K562 (cell line): ENCODE data around the gene CNPY4. TPM values are rescaled to one million over a fixed set of nuclear protein-coding genes. Genes with fewer than 3 reads are reported as not detected.

Experiments
- ATF1 ChIP-seq, 2 experiments: fragments of 450-650 bp in 1 of 2; IDR thresholded peaks; 2 replicates each; pipeline ENCODE4 v1.6.1; 2016; ENCODE audit warnings: missing compliant biosample characterization in 1 of 2, missing genetic modification characterization in 1 of 2
- CHD4 ChIP-seq: fragments of 200-600 bp; sonication (generic); IDR thresholded peaks from 3 replicates; pipeline ENCODE4 v1.6.1; 2012; ENCODE audit warnings: low read depth, mild to moderate bottlenecking, mixed read lengths, low read length, inconsistent platforms; ENCODE audit not compliant: insufficient read depth, insufficient replicate concordance, poor library complexity, severe bottlenecking
- LEF1 ChIP-seq: fragments of 450-650 bp; IDR thresholded peaks from 2 replicates; pipeline ENCODE4 v1.6.1; 2016; ENCODE audit warnings: mild to moderate bottlenecking
- NR2C1 ChIP-seq, 2 experiments: fragments of 450-650 bp; IDR thresholded peaks; 2 replicates each; pipeline ENCODE4 v1.6.1; 2017; ENCODE audit warnings: mild to moderate bottlenecking in 2 of 2, antibody characterized with exemption in 1 of 2, inconsistent platforms in 1 of 2, missing compliant biosample characterization in 1 of 2, missing genetic modification characterization in 1 of 2
- RBM22 ChIP-seq: fragments of 200-400 bp; formaldehyde crosslinking; IDR thresholded peaks from 2 replicates; pipeline ENCODE4 v1.6.1; 2018; ENCODE audit warnings: low read length, low read depth; ENCODE audit not compliant: poor library complexity, severe bottlenecking
- SAP30 ChIP-seq: fragments of 200-600 bp; sonication (generic); IDR thresholded peaks from 2 replicates; pipeline ENCODE4 v1.6.1; 2012; ENCODE audit warnings: borderline replicate concordance, low read depth, mild to moderate bottlenecking, moderate library complexity, low read length, control low read depth, inconsistent platforms; ENCODE audit not compliant: insufficient read depth, poor library complexity, severe bottlenecking
- SMC3 ChIP-seq: conservative IDR thresholded peaks from 2 replicates; pipeline ENCODE4 v1.6.1; 2011; ENCODE audit warnings: low read depth, low read length, improper control_type of control experiment; ENCODE audit not compliant: insufficient read depth
- SNIP1 ChIP-seq: fragments of 450-650 bp; IDR thresholded peaks from 2 replicates; pipeline ENCODE4 v1.7.1; 2017; ENCODE audit warnings: low read depth, mild to moderate bottlenecking
- SREBF2 ChIP-seq: sonication (generic); formaldehyde crosslinking; IDR thresholded peaks from 2 replicates; pipeline ENCODE4 v1.4.0; 2020; ENCODE audit warnings: mild to moderate bottlenecking, missing genetic modification reagents
- SRF ChIP-seq, 2 experiments: fragments of 250-450, 450-650 bp in 1 of 2; sonication (Bioruptor Pico) in 1 of 2; sonication (generic) in 1 of 2; formaldehyde crosslinking; IDR thresholded peaks; 2 replicates each; pipeline versions ENCODE4 v1.5.0 to v1.5.1; 2020 to 2022; ENCODE audit warnings: mild to moderate bottlenecking in 1 of 2, missing genetic modification reagents in 1 of 2
- ZBTB7A ChIP-seq: IDR thresholded peaks from 2 replicates; pipeline ENCODE4 v1.6.1; 2011; ENCODE audit warnings: low read depth, mild to moderate bottlenecking, low read length, moderate library complexity, borderline replicate concordance; ENCODE audit not compliant: control insufficient read depth
- ZFPM2 ChIP-seq: fragments of 250-450 bp; sonication (Bioruptor Pico); IDR thresholded peaks from 2 replicates; pipeline ENCODE4 v1.5.1; 2022; ENCODE audit warnings: mild to moderate bottlenecking
- ZNF134 ChIP-seq: fragments of 250-450 bp; sonication (Bioruptor Pico); conservative IDR thresholded peaks from 2 replicates; pipeline ENCODE4 v1.4.0; 2020
- polyA plus RNA-seq, 8 experiments: library from polyadenylated mRNA; depleted of rRNA in 4 of 8; stranded (reverse) in 5 of 8; unstranded in 3 of 8; fragments of >200 nt; fragmentation: Nextera tagmentation in 2 of 8; fragmentation: Illumina TruSeq in 1 of 8; extraction: Ambion mirVana in 2 of 8; extraction: Trizol in 1 of 8; gene quantifications; 2 replicates each; pipeline versions ENCODE4 v1.2.1 to v1.2.3, GENCODE V29; 2011 to 2014; ENCODE audit warnings: inconsistent platforms in 1 of 8, missing spikeins in 1 of 8
- total RNA-seq, 7 experiments: library from RNA; depleted of rRNA in 6 of 7; stranded (reverse); fragments of >200 nt in 6 of 7; fragmentation: Illumina TruSeq in 2 of 7; extraction: Trizol in 2 of 7; gene quantifications; 2 replicates each; pipeline versions ENCODE4 v1.2.1 to v1.2.3, GENCODE V29; 2011 to 2021; ENCODE audit warnings: low replicate concordance in 1 of 7
- TF ChIP-seq, protein P1 (sequence below): sonication (generic); formaldehyde crosslinking; IDR thresholded peaks from 2 replicates; pipeline ENCODE4 v1.8.0; 2022; ENCODE audit warnings: mild to moderate bottlenecking, missing genetic modification reagents
- TF ChIP-seq, protein P2 (sequence below): fragments of 250-450 bp; sonication (Bioruptor Pico); IDR thresholded peaks from 2 replicates; pipeline ENCODE4 v1.5.0; 2021; ENCODE audit warnings: mild to moderate bottlenecking, borderline replicate concordance
- TF ChIP-seq, protein P3 (sequence below): fragments of 200-800 bp; sonication (Bioruptor generic); IDR thresholded peaks from 2 replicates; pipeline ENCODE4 v1.6.1; 2017; ENCODE audit warnings: missing genetic modification characterization, missing compliant biosample characterization

CNPY4 gene
- total and polyA plus RNA-seq, 9 of the 15 experiments (the other 6 are each of a cell fraction or from before 2014, with no cell fraction given): 1.9 to 11.2 (median 7.0) TPM

DNA sequence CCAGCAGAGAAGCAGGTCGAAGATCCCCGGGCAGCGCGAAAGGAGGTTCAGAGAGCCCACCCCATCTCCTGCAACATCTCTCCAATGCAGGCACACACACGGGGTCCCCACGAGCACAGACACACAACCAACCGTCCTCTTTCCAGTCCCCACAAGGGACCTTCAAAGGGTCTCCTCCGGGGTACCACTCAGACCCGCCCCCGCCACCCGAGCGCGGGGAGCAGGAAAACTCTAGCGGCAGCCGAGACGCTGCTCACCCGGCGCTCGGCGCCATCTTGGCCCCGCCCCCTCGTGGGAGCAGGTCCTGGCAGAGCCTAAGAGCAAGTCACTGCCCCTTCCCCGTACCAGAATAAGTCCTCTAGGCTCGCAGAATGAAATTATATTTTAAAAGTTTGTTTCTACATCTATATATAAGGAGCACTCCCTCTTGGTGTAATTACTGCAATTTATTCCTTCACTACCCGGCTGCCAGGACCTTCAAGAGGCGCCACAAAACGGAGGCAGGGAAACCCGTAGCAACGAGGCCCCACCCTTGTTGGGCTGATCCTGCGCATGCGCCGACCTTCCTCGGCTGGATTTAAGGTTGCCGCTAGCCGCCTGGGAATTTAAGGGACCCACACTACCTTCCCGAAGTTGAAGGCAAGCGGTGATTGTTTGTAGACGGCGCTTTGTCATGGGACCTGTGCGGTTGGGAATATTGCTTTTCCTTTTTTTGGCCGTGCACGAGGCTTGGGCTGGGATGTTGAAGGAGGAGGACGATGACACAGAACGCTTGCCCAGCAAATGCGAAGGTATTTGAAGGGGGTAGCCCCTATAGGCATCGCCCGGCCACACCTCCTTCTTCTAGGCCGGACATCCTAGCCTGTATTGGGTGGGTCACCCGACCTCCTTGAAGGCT, at the start of gene CNPY4, which contains the start of gene TAF6 (continued):
- TF ChIP-seq, protein P1, sequence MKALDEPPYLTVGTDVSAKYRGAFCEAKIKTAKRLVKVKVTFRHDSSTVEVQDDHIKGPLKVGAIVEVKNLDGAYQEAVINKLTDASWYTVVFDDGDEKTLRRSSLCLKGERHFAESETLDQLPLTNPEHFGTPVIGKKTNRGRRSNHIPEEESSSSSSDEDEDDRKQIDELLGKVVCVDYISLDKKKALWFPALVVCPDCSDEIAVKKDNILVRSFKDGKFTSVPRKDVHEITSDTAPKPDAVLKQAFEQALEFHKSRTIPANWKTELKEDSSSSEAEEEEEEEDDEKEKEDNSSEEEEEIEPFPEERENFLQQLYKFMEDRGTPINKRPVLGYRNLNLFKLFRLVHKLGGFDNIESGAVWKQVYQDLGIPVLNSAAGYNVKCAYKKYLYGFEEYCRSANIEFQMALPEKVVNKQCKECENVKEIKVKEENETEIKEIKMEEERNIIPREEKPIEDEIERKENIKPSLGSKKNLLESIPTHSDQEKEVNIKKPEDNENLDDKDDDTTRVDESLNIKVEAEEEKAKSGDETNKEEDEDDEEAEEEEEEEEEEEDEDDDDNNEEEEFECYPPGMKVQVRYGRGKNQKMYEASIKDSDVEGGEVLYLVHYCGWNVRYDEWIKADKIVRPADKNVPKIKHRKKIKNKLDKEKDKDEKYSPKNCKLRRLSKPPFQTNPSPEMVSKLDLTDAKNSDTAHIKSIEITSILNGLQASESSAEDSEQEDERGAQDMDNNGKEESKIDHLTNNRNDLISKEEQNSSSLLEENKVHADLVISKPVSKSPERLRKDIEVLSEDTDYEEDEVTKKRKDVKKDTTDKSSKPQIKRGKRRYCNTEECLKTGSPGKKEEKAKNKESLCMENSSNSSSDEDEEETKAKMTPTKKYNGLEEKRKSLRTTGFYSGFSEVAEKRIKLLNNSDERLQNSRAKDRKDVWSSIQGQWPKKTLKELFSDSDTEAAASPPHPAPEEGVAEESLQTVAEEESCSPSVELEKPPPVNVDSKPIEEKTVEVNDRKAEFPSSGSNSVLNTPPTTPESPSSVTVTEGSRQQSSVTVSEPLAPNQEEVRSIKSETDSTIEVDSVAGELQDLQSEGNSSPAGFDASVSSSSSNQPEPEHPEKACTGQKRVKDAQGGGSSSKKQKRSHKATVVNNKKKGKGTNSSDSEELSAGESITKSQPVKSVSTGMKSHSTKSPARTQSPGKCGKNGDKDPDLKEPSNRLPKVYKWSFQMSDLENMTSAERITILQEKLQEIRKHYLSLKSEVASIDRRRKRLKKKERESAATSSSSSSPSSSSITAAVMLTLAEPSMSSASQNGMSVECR: peak; percentile 81; the same call in 1 of the 2 replicates
- TF ChIP-seq NR2C1 (IDR thresholded peaks at IDR 0.05): peak; percentile 45; the same call in 1 of the 2 replicates
- 0 out of 2 replicates have a peak, but pooled peaks have one; percentile 22 for TF ChIP-seq NR2C1 (tag; IDR thresholded peaks at IDR 0.05)
- TF ChIP-seq ZNF134 (CRISPR knock-in tag): no peak
- TF ChIP-seq LEF1: peak; percentile 56; the same call in 1 of the 2 replicates
- no peak for TF ChIP-seq ZFPM2
- TF ChIP-seq SREBF2: no peak
- peak; percentile 73; the same call in 1 of the 2 replicates for TF ChIP-seq ZBTB7A
- TF ChIP-seq, protein P2, sequence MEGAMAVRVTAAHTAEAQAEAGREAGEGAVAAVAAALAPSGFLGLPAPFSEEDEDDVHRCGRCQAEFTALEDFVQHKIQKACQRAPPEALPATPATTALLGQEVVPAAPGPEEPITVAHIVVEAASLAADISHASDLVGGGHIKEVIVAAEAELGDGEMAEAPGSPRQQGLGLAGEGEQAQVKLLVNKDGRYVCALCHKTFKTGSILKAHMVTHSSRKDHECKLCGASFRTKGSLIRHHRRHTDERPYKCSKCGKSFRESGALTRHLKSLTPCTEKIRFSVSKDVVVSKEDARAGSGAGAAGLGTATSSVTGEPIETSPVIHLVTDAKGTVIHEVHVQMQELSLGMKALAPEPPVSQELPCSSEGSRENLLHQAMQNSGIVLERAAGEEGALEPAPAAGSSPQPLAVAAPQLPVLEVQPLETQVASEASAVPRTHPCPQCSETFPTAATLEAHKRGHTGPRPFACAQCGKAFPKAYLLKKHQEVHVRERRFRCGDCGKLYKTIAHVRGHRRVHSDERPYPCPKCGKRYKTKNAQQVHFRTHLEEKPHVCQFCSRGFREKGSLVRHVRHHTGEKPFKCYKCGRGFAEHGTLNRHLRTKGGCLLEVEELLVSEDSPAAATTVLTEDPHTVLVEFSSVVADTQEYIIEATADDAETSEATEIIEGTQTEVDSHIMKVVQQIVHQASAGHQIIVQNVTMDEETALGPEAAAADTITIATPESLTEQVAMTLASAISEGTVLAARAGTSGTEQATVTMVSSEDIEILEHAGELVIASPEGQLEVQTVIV (CRISPR knock-in tag): no peak
- no peak for TF ChIP-seq CHD4
- peak; percentile 88 for TF ChIP-seq SAP30
- TF ChIP-seq, protein P3, sequence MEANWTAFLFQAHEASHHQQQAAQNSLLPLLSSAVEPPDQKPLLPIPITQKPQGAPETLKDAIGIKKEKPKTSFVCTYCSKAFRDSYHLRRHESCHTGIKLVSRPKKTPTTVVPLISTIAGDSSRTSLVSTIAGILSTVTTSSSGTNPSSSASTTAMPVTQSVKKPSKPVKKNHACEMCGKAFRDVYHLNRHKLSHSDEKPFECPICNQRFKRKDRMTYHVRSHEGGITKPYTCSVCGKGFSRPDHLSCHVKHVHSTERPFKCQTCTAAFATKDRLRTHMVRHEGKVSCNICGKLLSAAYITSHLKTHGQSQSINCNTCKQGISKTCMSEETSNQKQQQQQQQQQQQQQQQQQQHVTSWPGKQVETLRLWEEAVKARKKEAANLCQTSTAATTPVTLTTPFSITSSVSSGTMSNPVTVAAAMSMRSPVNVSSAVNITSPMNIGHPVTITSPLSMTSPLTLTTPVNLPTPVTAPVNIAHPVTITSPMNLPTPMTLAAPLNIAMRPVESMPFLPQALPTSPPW (CRISPR knock-in tag): peak; percentile 95
- TF ChIP-seq SMC3: 0 out of 2 replicates have a peak, but pooled peaks have one; percentile 13
- no peak for TF ChIP-seq ATF1 (CRISPR knock-in tag; IDR thresholded peaks at IDR 0.05)
- peak; percentile 84 for TF ChIP-seq ATF1 (tag; IDR thresholded peaks at IDR 0.05)
- TF ChIP-seq RBM22: peak; percentile 47
- 0 out of 2 replicates have a peak, but pooled peaks have one; percentile 40 for TF ChIP-seq SNIP1
- peak; percentile 58 to 75; a peak in 1 of 4 replicates for TF ChIP-seq SRF (CRISPR knock-in tag; IDR thresholded peaks at IDR 0.05)
